ENCODE data around the gene EHD3.

EHD3 gene

GRCh38 chr2:31234683-31235503 is 941 bp downstream of the EHD3 start:
- no peak for FAIRE-seq
- no peak for DNase-seq (ENCODE audit: insufficient read length, low spot score)

- DNase-seq (ENCODE audit: insufficient read length, low spot score) (peak; percentile 69), FAIRE-seq (peak; percentile 58)
Measured at GRCh38 chr2:31235504-31235902, 1.6 kb downstream of the EHD3 start.

DNA sequence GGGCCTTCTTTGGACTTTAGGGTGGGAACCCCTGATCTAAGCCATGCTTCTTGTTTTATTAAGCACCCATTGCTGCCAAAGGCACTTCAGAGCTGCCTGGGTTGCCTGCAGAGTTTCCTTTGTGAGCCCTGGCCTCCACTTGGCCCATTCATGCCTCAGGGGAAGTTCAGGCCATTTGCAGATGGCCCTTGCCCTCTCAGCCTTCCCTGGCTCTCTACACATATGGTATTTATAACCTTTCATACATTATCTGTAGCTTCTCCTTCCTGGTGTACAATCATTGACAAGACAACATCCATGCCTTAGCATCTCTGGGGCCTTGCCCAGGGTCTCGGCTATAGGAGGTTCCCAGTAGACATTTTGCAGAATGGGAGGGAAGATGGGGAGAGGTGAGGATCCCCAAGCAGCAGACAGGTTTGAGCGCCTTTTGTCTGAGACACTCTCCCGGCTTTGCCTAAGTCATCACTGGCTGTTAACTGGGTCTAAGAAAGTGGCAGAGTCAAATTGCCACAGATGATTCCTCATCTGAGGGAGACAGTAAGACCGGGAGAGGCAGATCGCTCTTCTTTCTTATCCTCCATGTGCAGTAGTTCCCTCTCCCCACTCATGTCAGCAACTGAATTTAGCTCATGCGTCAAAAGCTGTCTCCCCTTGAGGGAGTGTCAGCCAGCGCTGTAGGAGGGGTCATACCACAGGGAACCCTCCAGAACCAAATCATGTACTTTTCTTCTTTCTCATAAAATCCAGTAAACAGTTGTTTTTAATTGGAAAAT is 2.7 kb downstream of the EHD3 start:
- no peak for DNase-seq (ENCODE audit: insufficient read length, low spot score)
- FAIRE-seq, result no peak

DNA sequence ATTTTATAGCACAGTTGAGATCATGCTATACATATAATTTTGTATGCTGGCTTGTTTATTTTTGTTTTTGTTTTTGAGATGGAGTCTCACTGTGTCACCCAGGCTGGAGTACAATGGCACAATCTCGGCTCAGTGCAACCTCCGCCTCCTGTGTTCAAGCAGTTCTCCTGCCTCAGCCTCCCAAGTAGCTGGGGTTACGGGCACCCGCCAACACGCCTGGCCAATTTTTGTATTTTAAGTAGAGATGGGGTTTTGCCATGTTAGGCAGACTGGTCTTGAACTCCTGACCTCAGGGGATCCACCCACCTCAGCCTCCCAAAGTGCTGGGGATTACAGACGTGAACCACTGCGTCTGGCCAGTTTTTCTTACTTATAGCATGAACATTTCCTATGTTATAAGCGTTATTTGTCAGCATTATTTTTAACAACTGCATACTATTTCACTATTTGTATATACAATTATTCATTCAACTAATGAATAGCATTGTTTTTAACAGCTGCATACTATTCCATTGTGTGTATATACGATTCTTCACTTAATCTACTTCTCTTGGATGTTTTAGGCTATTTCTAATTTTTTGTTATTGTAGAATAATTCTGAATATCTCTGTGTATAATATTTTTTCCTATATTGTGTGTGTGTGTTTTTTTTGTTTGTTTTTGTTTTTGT is 3.5 kb downstream of the EHD3 start:
- DNase-seq (ENCODE audit: insufficient read length, low spot score) (no peak), FAIRE-seq (no peak)

DNA sequence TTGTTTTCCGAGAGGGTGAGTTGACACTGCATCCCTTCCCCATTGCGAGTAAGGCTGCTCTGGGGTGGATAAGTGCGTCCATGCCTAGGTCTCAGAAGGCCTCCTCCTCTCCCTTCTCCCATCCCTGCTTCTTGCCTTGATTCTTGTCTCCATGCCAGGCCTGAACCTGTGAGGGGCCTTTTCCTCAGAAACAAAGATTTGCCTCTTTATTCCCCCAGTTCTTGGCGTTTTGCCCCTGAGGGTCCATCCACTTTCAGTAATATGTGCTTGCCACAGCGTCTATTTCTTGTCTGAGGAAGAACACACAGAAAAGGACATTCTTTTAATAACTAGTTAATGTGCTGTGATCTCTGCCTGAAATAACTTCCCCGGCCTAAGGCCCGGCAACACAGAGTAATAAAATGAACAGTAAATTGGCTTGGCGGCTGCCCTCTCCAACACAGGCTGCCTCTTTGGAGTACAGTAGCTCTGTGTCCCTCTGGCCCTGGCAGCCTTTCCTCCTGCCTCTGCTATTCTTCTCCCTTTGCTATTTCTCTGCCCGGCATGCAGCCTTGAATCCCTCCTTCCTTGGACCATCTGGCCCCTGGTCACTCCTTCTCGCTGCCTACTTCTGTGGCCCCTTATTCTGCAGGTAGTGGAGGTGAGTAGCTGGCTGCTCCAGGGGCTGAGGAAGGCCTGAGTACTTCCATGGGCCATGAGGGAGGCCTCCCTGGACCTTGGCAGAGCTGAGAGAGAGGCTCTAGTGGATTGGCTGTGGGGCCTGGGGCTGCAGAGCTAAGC is 4.4 kb downstream of the EHD3 start:
- DNase-seq (ENCODE audit: insufficient read length, low spot score), result no peak
- FAIRE-seq, result no peak

- FAIRE-seq, result no peak
Measured at GRCh38 chr2:31238906-31239592, 5.1 kb downstream of the EHD3 start.

DNA sequence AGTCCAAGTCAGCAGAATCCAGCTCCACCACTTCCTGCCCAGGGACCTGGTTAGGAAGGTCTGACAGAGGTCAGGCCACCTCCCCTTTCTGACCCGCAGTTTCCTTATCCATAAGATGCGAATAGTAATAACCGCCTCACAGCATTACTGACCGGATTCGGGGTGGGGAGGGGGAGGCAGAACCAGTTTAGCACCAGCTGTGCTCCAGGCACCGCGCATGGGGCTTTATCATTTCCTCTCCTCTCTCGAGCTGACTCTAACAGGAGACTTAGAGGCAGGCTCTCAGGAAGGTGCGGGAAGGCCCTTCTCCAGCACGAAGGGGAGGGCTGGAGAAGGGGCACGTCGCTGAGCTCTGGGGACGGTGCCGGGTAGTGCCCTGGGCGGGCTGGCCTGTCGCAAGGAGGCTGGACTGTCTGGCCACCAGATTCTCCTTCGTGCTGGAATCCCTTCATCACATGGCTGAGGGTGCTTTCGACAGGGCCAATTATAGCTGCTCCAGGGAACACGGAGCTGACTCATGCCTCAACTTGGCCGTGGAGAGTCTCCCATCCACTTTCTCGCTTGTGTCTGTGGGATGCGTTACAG is 5.7 kb downstream of the EHD3 start:
- no peak for DNase-seq (ENCODE audit: insufficient read length, low spot score)
- no peak for FAIRE-seq

More at GRCh38 chr2:31238906-31239592, 5.1 kb downstream of the EHD3 start:
- DNase-seq (ENCODE audit: insufficient read length, low spot score), result no peak

- FAIRE-seq, result peak; percentile 59
- DNase-seq (ENCODE audit: insufficient read length, low spot score), result no peak
Measured at GRCh38 chr2:31240381-31241365, 6.7 kb downstream of the EHD3 start.

- no peak for DNase-seq (ENCODE audit: insufficient read length, low spot score)
- FAIRE-seq, result no peak
Measured at GRCh38 chr2:31241625-31242270, 7.8 kb downstream of the EHD3 start.

DNA sequence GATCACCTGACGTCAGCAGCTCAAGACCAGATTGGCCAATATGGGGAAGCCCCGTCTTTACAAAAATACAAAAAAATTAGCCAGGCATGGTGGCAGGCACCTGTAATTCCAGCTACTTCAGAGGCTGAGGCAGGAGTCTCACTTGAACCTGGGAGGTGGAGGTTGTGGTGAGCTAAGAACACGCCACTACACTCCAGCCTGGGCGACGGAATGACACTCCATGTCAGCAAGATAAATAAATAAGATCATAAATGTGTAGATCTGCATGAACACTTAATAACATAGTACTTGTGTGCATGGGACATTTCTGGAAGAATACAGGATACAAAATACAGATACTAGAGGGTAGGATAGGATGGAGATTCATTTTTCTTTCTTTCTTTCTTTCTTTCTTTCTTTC is 9.1 kb downstream of the EHD3 start:
- DNase-seq (ENCODE audit: insufficient read length, low spot score) (no peak), FAIRE-seq (no peak)

DNA sequence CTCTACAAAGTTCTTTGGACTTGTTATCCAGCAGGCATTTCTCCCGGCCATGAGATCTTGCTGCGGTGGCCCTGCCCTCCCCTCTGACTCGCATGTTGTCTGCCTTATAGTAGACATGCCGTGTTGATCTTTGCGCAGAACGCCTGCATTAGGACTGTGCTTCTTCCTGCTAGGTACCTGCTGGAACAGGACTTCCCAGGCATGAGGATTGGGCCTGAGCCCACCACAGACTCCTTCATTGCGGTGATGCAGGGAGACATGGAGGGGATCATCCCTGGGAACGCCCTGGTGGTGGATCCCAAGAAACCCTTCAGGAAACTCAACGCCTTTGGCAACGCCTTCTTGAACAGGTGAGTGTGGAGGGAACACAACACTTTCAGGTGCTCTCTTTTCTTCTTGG is 10.1 kb downstream of the EHD3 start:
- DNase-seq (ENCODE audit: insufficient read length, low spot score) (no peak), FAIRE-seq (no peak)

DNA sequence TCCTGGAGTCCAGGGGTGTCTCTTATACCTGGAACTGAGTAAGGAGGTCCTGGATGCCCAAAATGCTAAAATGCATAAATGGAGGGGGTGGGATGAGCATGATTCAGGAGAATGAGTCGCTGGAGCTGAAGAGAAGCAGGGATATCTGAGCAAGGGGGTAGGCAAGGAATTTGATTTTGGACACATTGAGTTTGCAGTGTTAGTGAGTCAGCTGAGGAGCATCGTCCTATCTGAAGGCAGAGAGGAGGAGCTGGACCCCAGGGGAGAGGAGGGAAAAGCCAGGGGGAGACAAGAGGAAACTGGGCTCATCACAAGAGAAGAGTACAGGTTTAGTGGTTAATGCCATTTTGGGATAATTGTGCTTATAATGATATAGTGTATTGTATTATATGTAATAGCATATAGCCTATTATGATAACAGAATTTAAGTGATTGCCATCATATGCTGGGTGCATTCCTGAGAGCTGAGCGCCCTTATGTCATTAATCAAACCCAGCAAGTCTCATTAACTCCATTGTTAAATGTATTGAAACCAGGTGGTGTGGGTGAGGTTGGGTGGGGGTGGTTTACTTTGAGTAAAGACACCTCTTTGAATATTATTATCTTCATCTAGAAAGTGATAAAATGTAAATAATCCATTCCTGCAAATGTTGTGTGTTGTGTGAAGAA is 12.4 kb downstream of the EHD3 start:
- FAIRE-seq, result no peak
- no peak for DNase-seq (ENCODE audit: insufficient read length, low spot score)

- DNase-seq (ENCODE audit: insufficient read length, low spot score) (no peak), FAIRE-seq (peak; percentile 80)
Measured at GRCh38 chr2:31247711-31248110, 13.8 kb downstream of the EHD3 start.

GRCh38 chr2:31248139-31248538 is 14.2 kb downstream of the EHD3 start:
- FAIRE-seq (no peak), DNase-seq (ENCODE audit: insufficient read length, low spot score) (no peak)

- FAIRE-seq (no peak), DNase-seq (ENCODE audit: insufficient read length, low spot score) (no peak)
Measured at GRCh38 chr2:31249009-31249690, 15.2 kb downstream of the EHD3 start.

- FAIRE-seq (no peak), DNase-seq (ENCODE audit: insufficient read length, low spot score) (no peak)
Measured at GRCh38 chr2:31251018-31251417, 17.1 kb downstream of the EHD3 start.

GRCh38 chr2:31251851-31252250 is 17.9 kb downstream of the EHD3 start:
- DNase-seq (ENCODE audit: insufficient read length, low spot score), result no peak
- no peak for FAIRE-seq
